HG03521 (cell line): ENCODE data around the gene CDK6.

Source experiments
- ATAC-seq: cut with Tn5 transposase; IDR thresholded peaks from one replicate; pipeline ENCODE4 v1.9.1; 2021; ENCODE audit warnings: mild to moderate bottlenecking, moderate library complexity; ENCODE audit not compliant: unreplicated experiment

CDK6 gene

DNA sequence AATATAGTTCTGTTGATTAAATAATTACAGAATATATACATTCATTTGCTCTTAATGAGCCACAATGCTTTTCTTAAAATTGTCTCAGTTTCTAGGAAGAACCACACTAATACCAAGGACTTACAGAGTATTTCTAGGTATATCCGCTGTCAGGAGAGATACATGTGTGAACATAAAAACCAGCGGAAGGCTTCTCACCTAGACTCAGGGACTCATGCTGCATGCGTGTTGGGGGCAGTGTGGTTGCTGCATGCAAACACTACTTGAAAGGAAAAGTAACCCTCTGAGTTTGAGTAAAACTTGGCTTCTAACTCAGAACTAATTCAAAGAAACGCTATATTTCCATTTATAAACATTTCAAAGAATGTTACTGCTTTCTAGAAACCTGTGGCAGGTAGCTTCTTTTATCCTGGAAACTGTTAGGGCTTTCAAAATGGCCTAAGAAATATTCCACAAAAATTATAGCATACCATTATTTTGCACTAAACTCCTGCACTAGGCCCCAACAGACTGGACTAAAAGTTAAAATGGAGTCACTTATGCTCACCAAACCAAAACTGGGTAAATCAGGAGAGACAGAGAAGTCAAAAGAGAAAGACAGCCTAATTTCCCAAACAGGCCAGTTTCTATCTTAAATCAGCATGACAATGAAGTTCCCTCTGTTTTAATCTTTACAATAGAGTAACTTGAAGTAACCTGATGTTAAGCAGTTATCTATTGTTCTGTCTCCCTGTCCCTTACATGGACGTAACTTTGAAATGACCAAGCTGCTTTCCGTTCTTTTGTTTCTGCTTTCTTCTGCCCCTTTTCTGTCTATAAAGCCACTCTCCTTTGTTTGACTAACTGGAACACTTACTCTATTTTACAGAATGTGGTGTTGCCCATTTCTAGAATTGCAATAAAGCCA, 151.0 kb downstream of the CDK6 start:
- ATAC-seq: no peak

DNA sequence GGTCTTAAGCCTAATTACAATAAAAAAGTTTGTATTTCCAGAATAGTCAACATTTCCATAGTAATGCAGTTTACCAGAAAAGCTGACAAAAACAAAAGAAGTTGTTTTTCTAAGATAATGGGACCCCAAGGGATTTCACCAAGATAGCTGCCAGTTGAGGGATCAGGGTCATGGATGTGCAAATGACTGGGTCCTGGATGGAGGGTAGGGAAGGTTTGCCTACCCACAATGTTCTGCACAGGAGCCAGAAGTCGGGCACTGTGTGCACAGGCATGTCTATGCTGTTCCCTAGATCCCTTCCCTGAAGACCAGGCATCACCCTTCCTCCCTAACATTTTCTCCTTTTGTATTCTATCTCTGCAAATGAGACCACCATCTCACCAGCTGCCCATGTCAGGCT, 152.1 kb downstream of the CDK6 start:
- no peak for ATAC-seq

DNA sequence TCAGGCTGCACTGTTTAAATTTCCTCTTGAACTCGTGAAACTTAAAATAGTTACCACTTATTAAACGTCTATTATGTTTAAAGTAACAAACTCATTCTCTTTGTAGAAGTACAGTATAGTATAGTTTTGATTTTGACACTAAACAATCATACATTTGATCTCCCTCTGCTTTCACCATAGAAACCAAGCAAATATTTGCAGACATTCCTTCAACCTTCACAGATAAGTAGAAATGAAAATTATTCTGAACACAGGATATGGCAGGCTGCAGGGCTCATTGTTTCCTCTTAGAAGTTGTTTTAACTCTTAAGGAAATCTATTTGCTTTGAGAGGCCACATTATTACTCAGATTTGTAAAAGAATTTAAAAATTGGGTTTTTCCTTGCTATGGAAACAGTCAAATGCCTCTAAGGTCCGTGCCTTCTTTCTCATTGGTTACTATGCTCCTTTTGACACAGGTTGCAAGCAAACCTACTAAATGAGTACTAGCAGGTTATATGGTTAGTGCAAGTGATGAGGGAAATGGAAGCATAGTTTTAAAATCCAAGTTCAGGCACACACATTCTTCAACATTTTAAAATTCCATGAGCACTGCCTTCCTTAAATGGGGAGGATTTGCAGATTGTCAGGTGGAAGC, 153.4 kb downstream of the CDK6 start:
- ATAC-seq: no peak

- no peak for ATAC-seq
These were observed 154.0 kb downstream of the CDK6 start for GRCh38 chr7:92682330-92682729.

DNA sequence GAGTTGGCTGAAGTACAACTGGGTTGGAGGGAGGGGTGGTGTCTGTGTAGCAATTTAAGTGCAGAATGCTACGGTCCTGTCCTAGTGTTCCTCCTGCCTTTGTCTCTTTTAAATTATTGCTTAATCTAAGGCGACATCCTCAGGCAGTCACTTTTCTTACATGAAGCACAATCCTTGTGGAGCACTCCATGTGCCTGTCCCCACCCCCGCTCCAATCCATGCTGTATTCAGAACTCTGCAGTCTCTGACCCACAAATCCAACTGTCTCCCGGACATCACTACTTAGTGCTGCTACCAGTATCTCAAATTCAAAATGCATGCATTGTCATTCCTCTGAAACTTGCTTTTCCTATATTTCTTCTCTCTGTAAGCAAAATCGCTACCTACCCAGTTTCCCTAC, 154.7 kb downstream of the CDK6 start:
- ATAC-seq: no peak

DNA sequence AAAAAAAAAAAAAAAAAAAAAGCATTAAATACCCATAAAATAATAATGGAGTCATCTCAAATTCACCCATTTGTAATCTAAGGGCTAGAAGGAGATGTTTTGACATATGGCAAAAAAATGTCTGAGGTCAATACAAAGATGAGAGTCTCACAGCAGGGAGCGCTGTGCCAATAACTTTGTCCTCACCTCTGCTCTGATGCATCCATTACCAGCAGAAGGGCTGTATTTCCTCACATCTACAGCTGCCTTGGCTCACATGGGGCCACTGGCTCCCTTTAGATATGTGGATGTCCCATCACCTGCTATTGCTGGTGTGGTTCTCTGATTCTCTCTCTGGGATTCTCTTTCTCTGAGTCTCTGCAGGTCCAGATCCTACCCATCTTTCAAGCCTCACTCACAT, 155.9 kb downstream of the CDK6 start:
- ATAC-seq: no peak

GRCh38 chr7:92678291-92678920, 158.0 kb downstream of the CDK6 start:
- no peak for ATAC-seq

- peak; percentile 64 for ATAC-seq
These were observed 162.0 kb downstream of the CDK6 start for GRCh38 chr7:92674379-92674778.

DNA sequence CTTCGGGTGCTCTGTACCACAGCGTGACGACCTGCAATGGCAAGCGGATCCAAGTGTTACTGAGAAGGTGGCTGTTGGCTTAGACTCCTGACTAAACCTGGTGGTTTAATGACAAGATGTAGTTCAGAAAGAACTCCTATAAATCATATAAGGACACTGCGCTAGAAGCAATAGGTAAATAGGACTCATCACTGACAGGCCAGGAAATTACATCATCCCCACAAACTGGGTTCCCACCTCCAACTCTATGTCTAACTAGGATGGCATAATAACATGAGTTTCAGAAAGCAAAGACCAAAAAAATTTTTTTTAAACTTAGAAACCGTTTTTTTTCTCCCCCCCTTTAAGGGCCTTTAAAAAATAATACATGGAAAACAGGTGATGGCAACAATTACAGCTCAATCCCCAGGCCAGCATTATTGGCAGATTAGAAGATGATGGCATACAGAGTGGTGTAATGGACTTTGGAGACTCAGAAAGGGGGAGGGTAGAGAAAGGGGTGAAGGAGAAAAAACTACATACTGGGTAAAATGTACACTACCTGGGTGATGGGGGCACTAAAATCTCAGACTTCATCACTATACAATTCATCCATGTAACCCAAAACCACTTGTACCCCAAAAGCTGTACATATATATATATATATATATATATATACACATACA, 164.7 kb downstream of the CDK6 start:
- no peak for ATAC-seq

GRCh38 chr7:92670204-92670851, 166.0 kb downstream of the CDK6 start:
- no peak for ATAC-seq

- ATAC-seq: no peak
These were observed 166.7 kb downstream of the CDK6 start for GRCh38 chr7:92669616-92670165.

DNA sequence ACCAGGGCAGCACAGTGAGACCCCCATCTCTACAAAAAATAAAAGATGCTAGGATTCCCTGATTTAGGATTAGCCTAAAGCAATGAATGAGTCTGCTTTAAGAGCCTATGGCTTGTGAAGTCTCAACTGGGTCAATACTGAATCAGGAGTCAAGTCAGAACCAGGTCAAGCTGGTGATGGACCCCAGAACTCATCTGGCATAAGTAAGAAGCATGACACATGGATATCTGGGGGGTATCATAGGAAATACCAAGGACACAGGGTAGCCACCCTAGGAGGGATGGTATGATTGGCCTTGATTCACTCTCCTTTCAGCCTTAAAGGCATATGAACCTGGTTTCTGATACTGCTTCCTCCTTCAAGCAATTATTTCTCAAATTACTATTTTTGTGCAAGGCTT, 167.8 kb downstream of the CDK6 start:
- no peak for ATAC-seq

DNA sequence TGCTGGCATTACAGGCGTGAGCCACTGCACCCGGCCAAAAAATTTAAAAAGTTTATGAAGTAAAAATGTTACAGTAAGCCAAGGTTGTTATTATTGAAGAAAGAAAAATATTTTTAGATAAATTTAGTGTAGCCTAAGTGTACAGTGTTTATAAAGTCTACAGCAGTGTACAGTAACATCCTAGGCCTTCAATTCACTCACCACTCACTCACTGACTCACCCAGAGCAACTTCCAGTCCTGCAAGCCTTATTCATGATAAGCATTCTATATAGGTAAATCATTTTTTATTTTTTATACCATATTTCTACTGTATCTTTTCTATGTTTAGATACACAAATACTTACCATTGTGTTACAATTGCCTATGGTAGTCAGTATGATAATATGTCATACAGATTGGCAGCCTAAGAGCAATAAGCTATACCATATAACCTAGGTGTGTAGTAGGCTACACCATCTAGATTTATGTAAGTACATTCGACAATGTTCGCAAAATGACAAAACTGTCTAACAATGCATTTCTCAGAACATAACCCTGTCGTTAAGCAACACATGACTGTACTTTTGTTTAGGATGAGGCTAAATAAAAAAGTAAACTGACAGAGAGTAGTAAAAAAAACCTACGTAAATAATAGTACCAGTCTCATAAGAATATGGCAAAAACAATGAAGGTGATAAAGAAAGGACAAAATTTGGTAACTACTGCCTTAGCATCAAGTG, 168.4 kb downstream of the CDK6 start:
- ATAC-seq: no peak

DNA sequence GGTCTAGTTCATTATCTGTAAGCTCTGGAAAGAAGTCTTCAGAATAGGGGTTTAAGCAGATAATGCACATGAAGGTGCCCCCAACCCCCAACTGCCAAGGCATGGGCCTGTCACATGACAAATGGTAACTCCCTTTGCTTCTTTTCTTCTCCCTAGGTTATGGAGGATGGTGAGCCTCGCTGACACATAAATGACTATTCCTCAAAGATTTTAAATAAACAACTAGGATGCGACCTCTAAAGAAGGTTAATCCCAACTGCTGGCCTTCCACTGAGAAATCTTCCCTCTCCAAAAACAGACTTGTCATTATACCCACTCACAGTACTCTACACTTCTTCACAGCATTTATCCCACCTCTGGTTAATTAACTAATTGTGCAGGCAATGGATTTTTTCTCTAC, 170.4 kb downstream of the CDK6 start:
- no peak for ATAC-seq

DNA sequence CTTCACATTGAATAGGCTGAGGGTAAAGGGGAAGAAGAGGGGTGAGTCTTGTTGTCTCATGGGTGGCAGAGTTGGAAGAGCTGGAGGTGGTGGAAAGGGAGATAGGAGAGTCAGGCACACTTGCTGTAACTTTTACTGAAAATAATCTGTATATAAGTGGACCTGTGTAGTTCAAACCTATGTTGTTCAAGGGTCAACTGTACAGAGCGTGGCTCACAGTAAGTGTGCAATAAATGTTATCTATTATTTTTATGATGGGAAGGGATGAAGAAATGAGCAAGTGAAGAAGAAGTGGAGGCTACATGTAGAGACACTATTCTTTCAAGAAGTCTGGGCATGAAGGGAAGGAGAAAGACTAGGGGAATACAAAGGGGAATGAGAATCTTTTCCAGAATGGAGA, 174.7 kb downstream of the CDK6 start:
- no peak for ATAC-seq

DNA sequence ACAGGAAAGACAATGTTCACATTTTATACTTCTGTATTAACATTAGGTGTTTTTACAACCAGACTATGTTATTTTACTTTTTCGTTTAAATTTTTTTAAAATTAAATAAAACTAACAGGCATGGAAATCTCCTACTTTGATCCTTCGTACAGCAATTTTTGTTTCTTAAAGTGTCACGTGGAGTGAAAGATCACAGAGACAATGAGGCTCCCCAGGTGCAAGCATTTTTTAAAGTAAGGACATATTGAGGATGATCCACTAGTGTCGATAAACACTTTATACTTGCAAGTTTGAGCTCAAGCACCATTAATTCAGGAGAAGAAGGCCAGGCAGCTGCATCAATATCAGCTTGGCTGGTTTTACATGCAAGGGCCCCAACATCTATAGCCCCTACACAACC, 177.7 kb downstream of the CDK6 start:
- ATAC-seq: no peak

GRCh38 chr7:92657391-92657790, 179.0 kb downstream of the CDK6 start:
- ATAC-seq: no peak

- no peak for ATAC-seq
These were observed 180.3 kb downstream of the CDK6 start for GRCh38 chr7:92656121-92656520.

DNA sequence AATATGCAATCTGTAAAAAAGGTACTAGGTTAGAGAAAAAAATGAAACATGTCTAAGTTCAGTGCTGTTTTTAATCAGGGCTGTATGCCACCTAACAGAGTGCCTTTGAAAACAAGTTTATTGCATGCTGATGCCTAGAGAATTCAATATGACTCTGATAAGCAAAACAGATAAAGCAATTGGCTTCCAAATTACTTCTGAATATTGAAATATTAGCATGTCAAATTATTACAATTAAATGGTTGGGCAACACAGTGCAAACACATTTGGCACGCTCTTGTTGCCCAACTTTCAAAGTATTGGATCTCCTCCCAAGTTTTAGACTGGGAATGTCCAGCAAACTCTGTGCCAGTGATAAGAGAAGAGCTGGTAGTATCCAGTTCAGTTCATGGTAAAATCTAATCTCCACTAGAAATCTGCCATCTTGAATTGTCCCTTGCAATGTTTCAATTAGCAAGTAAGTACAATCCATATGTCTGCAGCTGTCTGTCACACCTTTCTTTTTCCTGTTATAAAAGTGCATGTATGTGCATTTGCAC, 181.0 kb downstream of the CDK6 start:
- no peak for ATAC-seq

- no peak for ATAC-seq
These were observed 183.2 kb downstream of the CDK6 start for GRCh38 chr7:92653136-92653535.
